GM06990 (cell line): ENCODE measurements around the gene TECTB.

ENCODE experiments used
- DNase-seq: peaks from one replicate; pipeline ENCODE4 v3.0.0-alpha.2; 2011; ENCODE audit not compliant: insufficient read length; ENCODE audit errors: extremely low read depth
- H3K27me3 ChIP-seq: replicated peaks from 2 replicates; pipeline ENCODE4 v1.6.0; 2011; ENCODE audit warnings: low read length; ENCODE audit not compliant: control insufficient read depth, insufficient read depth
- H3K36me3 ChIP-seq: 2 replicates; pipeline ENCODE4 v1.5.1; 2011; ENCODE audit warnings: low read length; ENCODE audit not compliant: control insufficient read depth, insufficient read depth
- H3K4me3 ChIP-seq: replicated peaks from 2 replicates; pipeline ENCODE4 v1.5.1; 2011; ENCODE audit warnings: low read depth, mild to moderate bottlenecking, control low read depth, low read length
- CTCF ChIP-seq: IDR thresholded peaks from 2 replicates; pipeline ENCODE4 v1.5.1; 2011; ENCODE audit warnings: low read length, control low read depth, mild to moderate bottlenecking, inconsistent platforms; ENCODE audit not compliant: insufficient read depth, poor library complexity, severe bottlenecking

The TECTB gene

GRCh38 chr10:112343056-112343806, 60.0 kb downstream of the TECTB start:
- Histone ChIP-seq H3K4me3 (no peak overlapping the region), H3K36me3 (no peaks in the 10 kb centered on the region), H3K27me3 (no peaks in the 10 kb centered on the region; the same call in none of the 2 replicates)
- no peak for DNase-seq
- no peak for TF ChIP-seq CTCF

- H3K36me3 ChIP-seq = no peaks in the 10 kb centered on the region
- DNase-seq = no peak
- TF ChIP-seq CTCF = no peak
Observed at GRCh38 chr10:112344261-112344660, 61.1 kb downstream of the TECTB start.

GRCh38 chr10:112345202-112345601, 62.0 kb downstream of the TECTB start:
- Histone ChIP-seq H3K4me3 (no peak overlapping the region), H3K36me3 (no peaks in the 10 kb centered on the region), H3K27me3 (no peaks in the 10 kb centered on the region)
- no peak for TF ChIP-seq CTCF
- no peak for DNase-seq

More at GRCh38 chr10:112344261-112344660, 61.1 kb downstream of the TECTB start:
- Histone ChIP-seq H3K4me3 (no peak overlapping the region), H3K27me3 (no peaks in the 10 kb centered on the region)

GRCh38 chr10:112345743-112346142, 62.5 kb downstream of the TECTB start:
- DNase-seq = no peak
- Histone ChIP-seq H3K4me3 (no peak overlapping the region), H3K36me3 (no peaks in the 10 kb centered on the region), H3K27me3 (no peaks in the 10 kb centered on the region)
- TF ChIP-seq CTCF = no peak

- DNase-seq = no peak
- no peak for TF ChIP-seq CTCF
- no peaks in the 10 kb centered on the region for H3K27me3 ChIP-seq
Observed at GRCh38 chr10:112346774-112347173, 63.6 kb downstream of the TECTB start.

More at GRCh38 chr10:112346774-112347173, 63.6 kb downstream of the TECTB start:
- H3K36me3 ChIP-seq = no peaks in the 10 kb centered on the region
- no peak overlapping the region for H3K4me3 ChIP-seq
